Spleen (tissue), 7 donors: Measurements from ENCODE around the gene CTDP1.

Experiments
- POLR2AphosphoS5 ChIP-seq, 3 donors: sonication (generic); formaldehyde crosslinking; IDR thresholded peaks; one replicate each; pipeline ENCODE4 v1.5.1; 2017; ENCODE audit warnings: antibody characterized with exemption in 3 of 3
- TF ChIP-seq, protein P1 (sequence below), 11 experiments: fragments of 200-600 bp in 7 of 11; fragments of 450-650 bp in 4 of 11; sonication (generic) in 4 of 11; IDR thresholded peaks in 8 of 11; conservative IDR thresholded peaks in 3 of 11; 1 replicate in 7 of 11; 2 replicates in 4 of 11; pipeline versions ENCODE4 v1.4.0 to v1.8.0; 2016 to 2021; ENCODE audit warnings: antibody characterized with exemption in 11 of 11, inconsistent platforms in 4 of 11, mild to moderate bottlenecking in 1 of 11
- donor health status: DM: no; HTN: no; CAD: no; lungs with moderate emphysema.
- donor health status: DM: no; HTN: no; CAD: no.
- donor health status: DM: no; HTN: no; CAD: no.

DNA sequence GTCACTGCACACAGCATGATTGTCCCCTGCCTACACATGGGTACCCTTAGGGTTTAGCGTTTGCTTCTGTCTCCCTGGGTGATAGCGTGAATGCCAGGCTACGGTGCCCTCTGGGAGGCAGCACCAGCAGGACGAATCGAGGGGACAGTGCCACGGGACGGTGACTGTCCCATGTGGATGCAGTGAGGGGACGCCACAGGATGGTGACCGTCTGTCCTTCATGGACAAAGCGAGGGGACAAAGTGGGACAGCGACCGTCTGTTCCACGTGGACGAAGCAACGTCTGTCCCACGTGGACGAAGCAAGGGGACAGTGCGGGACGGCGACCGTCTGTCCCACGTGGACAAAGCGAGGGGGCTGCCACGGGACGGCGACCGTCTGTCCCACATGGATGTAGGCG lies 25.7 kb downstream of the CTDP1 start:
- TF ChIP-seq POLR2AphosphoS5 (IDR thresholded peaks at IDR 0.05), result peak in 1 of 3 donors; percentile 64
- TF ChIP-seq, protein P1, sequence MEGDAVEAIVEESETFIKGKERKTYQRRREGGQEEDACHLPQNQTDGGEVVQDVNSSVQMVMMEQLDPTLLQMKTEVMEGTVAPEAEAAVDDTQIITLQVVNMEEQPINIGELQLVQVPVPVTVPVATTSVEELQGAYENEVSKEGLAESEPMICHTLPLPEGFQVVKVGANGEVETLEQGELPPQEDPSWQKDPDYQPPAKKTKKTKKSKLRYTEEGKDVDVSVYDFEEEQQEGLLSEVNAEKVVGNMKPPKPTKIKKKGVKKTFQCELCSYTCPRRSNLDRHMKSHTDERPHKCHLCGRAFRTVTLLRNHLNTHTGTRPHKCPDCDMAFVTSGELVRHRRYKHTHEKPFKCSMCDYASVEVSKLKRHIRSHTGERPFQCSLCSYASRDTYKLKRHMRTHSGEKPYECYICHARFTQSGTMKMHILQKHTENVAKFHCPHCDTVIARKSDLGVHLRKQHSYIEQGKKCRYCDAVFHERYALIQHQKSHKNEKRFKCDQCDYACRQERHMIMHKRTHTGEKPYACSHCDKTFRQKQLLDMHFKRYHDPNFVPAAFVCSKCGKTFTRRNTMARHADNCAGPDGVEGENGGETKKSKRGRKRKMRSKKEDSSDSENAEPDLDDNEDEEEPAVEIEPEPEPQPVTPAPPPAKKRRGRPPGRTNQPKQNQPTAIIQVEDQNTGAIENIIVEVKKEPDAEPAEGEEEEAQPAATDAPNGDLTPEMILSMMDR (IDR thresholded peaks at IDR 0.05 in 8 of 11, conservative IDR thresholded peaks at IDR 0.05 in 3 of 11), result no peak
